Astrocyte (in vitro differentiated cells and primary cell): ENCODE results near the gene SNX10. TPM values are rescaled to one million over a fixed set of nuclear protein-coding genes. Genes with fewer than 3 reads are reported as not detected.

Experiments used
- DNase-seq: peaks from one replicate; pipeline ENCODE4 v3.0.0-alpha.2; 2010; ENCODE audit warnings: low read depth
- FAIRE-seq: peaks from 2 replicates; lab custom pipeline; 2011; peaks lifted over from hg19 to GRCh38; lab: Jason Lieb, UNC
- H2AFZ ChIP-seq: 2 replicates; pipeline ENCODE4 v1.6.0; 2012; ENCODE audit warnings: low read depth, low read length, inconsistent platforms
- H3K27ac ChIP-seq: 2 replicates; pipeline ENCODE4 v1.5.1; 2011; ENCODE audit warnings: low read depth, low read length, inconsistent platforms
- H3K27me3 ChIP-seq: 2 replicates; pipeline ENCODE4 v1.6.0; 2011; ENCODE audit warnings: low read length, inconsistent platforms; ENCODE audit not compliant: insufficient read depth
- H3K36me3 ChIP-seq: 2 replicates; pipeline ENCODE4 v1.5.1; 2011; ENCODE audit warnings: low read length, inconsistent platforms; ENCODE audit not compliant: insufficient read depth
- H3K4me1 ChIP-seq: 2 replicates; pipeline ENCODE4 v1.5.1; 2011; ENCODE audit warnings: low read length, inconsistent platforms; ENCODE audit not compliant: insufficient read depth
- H3K4me2 ChIP-seq: 2 replicates; pipeline ENCODE4 v1.6.0; 2012; ENCODE audit warnings: low read length, inconsistent platforms
- H3K4me3 ChIP-seq: 2 replicates; pipeline ENCODE4 v1.5.1; 2011; ENCODE audit warnings: low read depth, mild to moderate bottlenecking, low read length, inconsistent platforms; ENCODE audit not compliant: insufficient read depth
- H3K79me2 ChIP-seq: 2 replicates; pipeline ENCODE4 v1.6.0; 2012; ENCODE audit warnings: mild to moderate bottlenecking, low read length, inconsistent platforms; ENCODE audit not compliant: insufficient read depth
- H3K9ac ChIP-seq: 2 replicates; pipeline ENCODE4 v1.6.0; 2012; ENCODE audit warnings: mild to moderate bottlenecking, low read length, inconsistent platforms
- H3K9me3 ChIP-seq: 2 replicates; pipeline ENCODE4 v1.5.1; 2012; ENCODE audit warnings: low read depth, mild to moderate bottlenecking, low read length, inconsistent platforms; ENCODE audit not compliant: insufficient read depth
- H4K20me1 ChIP-seq: 2 replicates; pipeline ENCODE4 v1.6.0; 2012; ENCODE audit warnings: low read length, inconsistent platforms; ENCODE audit not compliant: insufficient read depth
- H3K27ac Mint-ChIP-seq: one replicate; pipeline ENCODE4 v1.8.0; 2021; ENCODE audit warnings: mild to moderate bottlenecking, mixed read lengths; ENCODE audit not compliant: unreplicated experiment
- H3K27me3 Mint-ChIP-seq: one replicate; pipeline ENCODE4 v1.8.0; 2021; ENCODE audit warnings: low read depth, mixed read lengths; ENCODE audit not compliant: unreplicated experiment
- H3K36me3 Mint-ChIP-seq: one replicate; pipeline ENCODE4 v1.8.0; 2021; ENCODE audit warnings: low read depth, mixed read lengths; ENCODE audit not compliant: unreplicated experiment
- H3K4me1 Mint-ChIP-seq: one replicate; pipeline ENCODE4 v1.8.0; 2021; ENCODE audit warnings: low read depth, mixed read lengths; ENCODE audit not compliant: unreplicated experiment
- H3K4me3 Mint-ChIP-seq: one replicate; pipeline ENCODE4 v1.8.0; 2021; ENCODE audit warnings: mild to moderate bottlenecking, moderate library complexity, mixed read lengths; ENCODE audit not compliant: unreplicated experiment
- H3K9me3 Mint-ChIP-seq: one replicate; pipeline ENCODE4 v1.8.0; 2021; ENCODE audit warnings: mild to moderate bottlenecking, mixed read lengths; ENCODE audit not compliant: unreplicated experiment
- EZH2 ChIP-seq: IDR thresholded peaks from 2 replicates; pipeline ENCODE4 v1.6.1; 2012; ENCODE audit warnings: mild to moderate bottlenecking, low read length, inconsistent platforms; ENCODE audit not compliant: insufficient read depth
- total RNA-seq: library from RNA; stranded (reverse); gene quantifications from 2 replicates; pipeline ENCODE4 v1.2.1, GENCODE V29; 2021
- TF ChIP-seq, protein P1 (sequence below): IDR thresholded peaks from 2 replicates; pipeline ENCODE4 v1.5.1; 2011; ENCODE audit warnings: low read depth, mild to moderate bottlenecking, inconsistent platforms, low read length, moderate library complexity; ENCODE audit not compliant: insufficient read depth

Gene SNX10
- total RNA-seq, 1 donor from 2014 or later = 5.4 TPM

DNA sequence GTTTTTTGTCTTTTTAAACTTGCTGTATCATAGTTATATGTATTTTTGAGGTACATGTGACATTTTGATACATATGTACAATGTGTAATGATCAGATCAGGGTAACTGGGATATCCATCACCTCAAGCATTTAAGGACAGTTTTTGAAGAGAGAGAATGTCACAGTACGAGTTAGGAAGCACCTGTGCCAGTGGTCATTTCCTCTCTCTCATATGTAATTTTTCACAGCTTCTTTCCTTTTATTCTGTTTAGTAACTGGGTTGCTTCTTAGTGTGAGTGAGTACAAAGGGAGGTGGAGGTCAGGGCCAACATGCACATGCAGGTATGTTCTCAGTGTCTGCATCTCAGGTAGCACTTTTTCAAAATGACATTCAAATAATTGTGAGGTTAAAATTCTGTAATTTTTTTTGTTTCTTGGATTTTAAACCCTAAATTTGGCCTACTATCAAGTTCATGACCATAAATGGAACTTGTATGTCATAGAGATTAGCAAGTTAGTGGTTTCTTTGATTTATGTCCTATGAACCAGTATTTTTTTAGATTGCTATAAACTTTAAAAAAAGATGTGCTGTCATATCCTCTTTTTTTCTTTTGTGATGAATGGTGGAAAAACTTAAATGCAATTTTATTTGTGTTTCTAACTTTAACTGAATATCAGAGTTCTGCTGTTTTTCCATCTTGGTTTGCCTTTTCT, 42.7 kb downstream of the SNX10 start:
- Histone ChIP-seq H3K4me3 (no peak overlapping the region), H3K79me2 (no peaks in the 10 kb centered on the region), H3K27me3 (no peaks in the 10 kb centered on the region), H2AFZ (no peak overlapping the region), H3K4me1 (no peaks in the 10 kb centered on the region), H3K9ac (no peak overlapping the region), H3K36me3 (no peaks in the 10 kb centered on the region), H3K4me2 (no peak overlapping the region), H3K27ac (no peak overlapping the region), H4K20me1 (no peaks in the 10 kb centered on the region), H3K9me3 (no peaks in the 10 kb centered on the region)
- Mint-ChIP-seq H3K4me3 (no peak overlapping the region), H3K9me3 (peaks cover 4% of the 10 kb centered on the region), H3K36me3 (peaks cover 2% of the 10 kb centered on the region), H3K27ac (no peak overlapping the region), H3K27me3 (peaks cover 2% of the 10 kb centered on the region), H3K4me1 (peaks cover 9% of the 10 kb centered on the region)
- no peak for TF ChIP-seq EZH2
- TF ChIP-seq, protein P1, sequence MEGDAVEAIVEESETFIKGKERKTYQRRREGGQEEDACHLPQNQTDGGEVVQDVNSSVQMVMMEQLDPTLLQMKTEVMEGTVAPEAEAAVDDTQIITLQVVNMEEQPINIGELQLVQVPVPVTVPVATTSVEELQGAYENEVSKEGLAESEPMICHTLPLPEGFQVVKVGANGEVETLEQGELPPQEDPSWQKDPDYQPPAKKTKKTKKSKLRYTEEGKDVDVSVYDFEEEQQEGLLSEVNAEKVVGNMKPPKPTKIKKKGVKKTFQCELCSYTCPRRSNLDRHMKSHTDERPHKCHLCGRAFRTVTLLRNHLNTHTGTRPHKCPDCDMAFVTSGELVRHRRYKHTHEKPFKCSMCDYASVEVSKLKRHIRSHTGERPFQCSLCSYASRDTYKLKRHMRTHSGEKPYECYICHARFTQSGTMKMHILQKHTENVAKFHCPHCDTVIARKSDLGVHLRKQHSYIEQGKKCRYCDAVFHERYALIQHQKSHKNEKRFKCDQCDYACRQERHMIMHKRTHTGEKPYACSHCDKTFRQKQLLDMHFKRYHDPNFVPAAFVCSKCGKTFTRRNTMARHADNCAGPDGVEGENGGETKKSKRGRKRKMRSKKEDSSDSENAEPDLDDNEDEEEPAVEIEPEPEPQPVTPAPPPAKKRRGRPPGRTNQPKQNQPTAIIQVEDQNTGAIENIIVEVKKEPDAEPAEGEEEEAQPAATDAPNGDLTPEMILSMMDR = no peak
- DNase-seq = no peak
- no peak for FAIRE-seq

- Histone ChIP-seq H3K9me3 (no peaks in the 10 kb centered on the region), H3K27ac (no peak overlapping the region), H3K9ac (no peak overlapping the region), H3K4me2 (no peak overlapping the region), H3K36me3 (no peaks in the 10 kb centered on the region), H3K27me3 (no peaks in the 10 kb centered on the region), H2AFZ (no peak overlapping the region), H3K4me1 (no peaks in the 10 kb centered on the region), H3K79me2 (no peaks in the 10 kb centered on the region), H3K4me3 (no peak overlapping the region), H4K20me1 (no peaks in the 10 kb centered on the region)
- no peaks in the 10 kb centered on the region for H3K36me3 Mint-ChIP-seq
- H3K27ac Mint-ChIP-seq = no peak overlapping the region
- no peak for DNase-seq
- H3K9me3 Mint-ChIP-seq = no peaks in the 10 kb centered on the region
- H3K4me1 Mint-ChIP-seq = no peaks in the 10 kb centered on the region
- no peak for TF ChIP-seq EZH2
- FAIRE-seq = no peak
- H3K27me3 Mint-ChIP-seq = no peaks in the 10 kb centered on the region
- no peak overlapping the region for H3K4me3 Mint-ChIP-seq
These were observed 45.7 kb downstream of the SNX10 start for GRCh38 chr7:26337232-26337865.

GRCh38 chr7:26340476-26341018, 48.9 kb downstream of the SNX10 start:
- no peaks in the 10 kb centered on the region for H3K36me3 Mint-ChIP-seq
- H3K27me3 Mint-ChIP-seq = no peaks in the 10 kb centered on the region
- Histone ChIP-seq H3K27ac (no peak overlapping the region), H3K27me3 (no peaks in the 10 kb centered on the region), H3K9ac (no peak overlapping the region), H3K4me1 (no peaks in the 10 kb centered on the region), H3K4me2 (no peak overlapping the region), H3K9me3 (no peaks in the 10 kb centered on the region), H3K4me3 (no peak overlapping the region), H2AFZ (no peak overlapping the region), H3K36me3 (no peaks in the 10 kb centered on the region), H3K79me2 (no peaks in the 10 kb centered on the region), H4K20me1 (no peaks in the 10 kb centered on the region)
- FAIRE-seq (no peak), DNase-seq (no peak)
- H3K4me1 Mint-ChIP-seq = no peaks in the 10 kb centered on the region
- TF ChIP-seq, protein P1 = no peak
- TF ChIP-seq EZH2 = no peak
- H3K9me3 Mint-ChIP-seq = no peaks in the 10 kb centered on the region
- H3K4me3 Mint-ChIP-seq = no peak overlapping the region
- H3K27ac Mint-ChIP-seq = no peak overlapping the region
